GM18861 (cell line): ENCODE results near the gene MIER2.
"Not testable (repeated sequence)": the region's sequence is repeated elsewhere in the genome, so short reads cannot be mapped to it uniquely, and the experiment has no call there.

ENCODE experiments used
- ATAC-seq: cut with Tn5 transposase; IDR thresholded peaks from one replicate; pipeline ENCODE4 v1.9.1; 2021; ENCODE audit not compliant: unreplicated experiment

MIER2 gene, protein sequence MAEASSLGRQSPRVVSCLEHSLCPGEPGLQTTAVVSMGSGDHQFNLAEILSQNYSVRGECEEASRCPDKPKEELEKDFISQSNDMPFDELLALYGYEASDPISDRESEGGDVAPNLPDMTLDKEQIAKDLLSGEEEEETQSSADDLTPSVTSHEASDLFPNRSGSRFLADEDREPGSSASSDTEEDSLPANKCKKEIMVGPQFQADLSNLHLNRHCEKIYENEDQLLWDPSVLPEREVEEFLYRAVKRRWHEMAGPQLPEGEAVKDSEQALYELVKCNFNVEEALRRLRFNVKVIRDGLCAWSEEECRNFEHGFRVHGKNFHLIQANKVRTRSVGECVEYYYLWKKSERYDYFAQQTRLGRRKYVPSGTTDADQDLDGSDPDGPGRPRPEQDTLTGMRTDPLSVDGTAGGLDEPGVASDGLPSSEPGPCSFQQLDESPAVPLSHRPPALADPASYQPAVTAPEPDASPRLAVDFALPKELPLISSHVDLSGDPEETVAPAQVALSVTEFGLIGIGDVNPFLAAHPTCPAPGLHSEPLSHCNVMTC

GRCh38 chr19:344625-345319, at the start of gene MIER2:
MIER2 (minus strand) TSS chr19:344796; CDS start chr19:344782, 14 bp downstream.
- ATAC-seq = peak; percentile 51

DNA sequence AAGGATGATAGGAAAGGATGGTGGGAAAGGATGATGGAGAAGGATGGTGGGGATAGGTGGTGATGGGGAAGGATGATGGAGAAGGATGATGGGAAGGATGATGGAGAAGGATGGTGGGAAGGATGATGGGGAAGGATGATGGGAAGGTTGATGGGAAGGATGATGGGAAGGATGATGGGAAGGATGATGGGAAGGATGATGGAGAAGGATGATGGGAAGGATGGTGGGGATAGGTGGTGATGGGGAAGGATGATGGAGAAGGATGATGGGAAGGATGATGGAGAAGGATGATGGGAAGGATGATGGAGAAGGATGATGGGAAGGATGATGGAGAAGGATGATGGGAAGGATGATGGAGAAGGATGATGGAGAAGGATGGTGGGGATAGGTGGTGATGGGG, 49.0 kb upstream of the MIER2 start:
- ATAC-seq = not testable (repeated sequence)

DNA sequence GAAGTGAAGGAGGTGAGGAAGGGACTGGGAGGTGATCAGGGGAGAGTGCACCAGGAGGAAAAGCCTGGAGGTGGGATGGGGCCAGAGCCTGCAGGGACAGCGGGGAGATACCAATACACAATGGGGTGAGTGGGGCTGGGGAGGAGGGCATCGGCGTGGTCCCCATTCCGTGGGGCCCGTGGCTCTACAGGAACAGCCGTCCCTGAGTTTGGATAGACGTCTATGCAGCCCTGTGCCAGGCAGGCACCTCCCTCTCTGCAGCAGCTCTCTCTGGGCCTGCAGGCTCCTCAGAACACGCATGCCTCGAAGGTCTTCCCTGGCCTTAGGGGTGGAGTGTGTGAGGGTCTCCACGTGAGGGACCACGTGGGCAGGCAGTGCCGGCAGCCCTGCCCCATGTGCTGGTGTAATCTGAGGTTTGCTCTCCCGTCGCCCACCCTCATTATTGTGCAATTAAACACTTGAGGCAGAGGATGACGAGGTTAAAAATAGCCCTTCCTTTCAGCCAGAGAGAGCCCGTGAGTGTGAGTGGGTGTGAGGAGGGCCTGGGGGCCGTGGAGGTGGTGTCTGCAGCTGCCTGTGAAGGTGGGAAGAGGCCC, 47.9 kb upstream of the MIER2 start:
- no peak for ATAC-seq

DNA sequence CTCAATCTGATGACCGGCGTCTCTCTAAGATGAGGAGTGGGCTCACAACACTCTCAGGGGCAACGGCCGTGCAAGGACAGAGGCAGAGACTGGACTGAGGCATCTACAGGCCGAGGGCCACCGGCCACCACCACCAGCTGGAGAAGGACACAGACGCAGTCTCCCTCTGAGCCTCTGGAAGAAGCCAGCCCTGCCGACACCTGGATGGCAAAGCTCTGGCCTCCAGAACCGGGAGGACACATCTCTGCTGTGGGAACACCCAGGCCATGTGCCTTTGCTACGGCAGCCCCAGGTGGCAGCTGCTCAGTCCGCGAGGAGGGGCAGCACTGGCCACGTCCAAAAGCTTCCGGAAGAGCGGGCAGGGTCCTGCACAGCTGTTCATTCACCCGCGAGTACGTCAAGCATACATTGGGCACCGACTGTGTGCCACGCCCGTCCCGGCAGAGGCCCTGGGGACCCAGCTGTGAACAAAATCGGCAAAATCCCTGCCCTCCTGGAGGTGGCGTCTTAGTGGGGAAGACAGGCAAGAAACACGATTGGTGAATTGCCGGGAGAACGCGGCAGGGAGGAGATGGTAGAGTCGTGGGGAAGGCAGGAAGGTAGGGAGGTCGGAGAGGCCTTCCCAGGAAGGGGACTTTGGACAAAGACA, 47.3 kb upstream of the MIER2 start:
- ATAC-seq = no peak

DNA sequence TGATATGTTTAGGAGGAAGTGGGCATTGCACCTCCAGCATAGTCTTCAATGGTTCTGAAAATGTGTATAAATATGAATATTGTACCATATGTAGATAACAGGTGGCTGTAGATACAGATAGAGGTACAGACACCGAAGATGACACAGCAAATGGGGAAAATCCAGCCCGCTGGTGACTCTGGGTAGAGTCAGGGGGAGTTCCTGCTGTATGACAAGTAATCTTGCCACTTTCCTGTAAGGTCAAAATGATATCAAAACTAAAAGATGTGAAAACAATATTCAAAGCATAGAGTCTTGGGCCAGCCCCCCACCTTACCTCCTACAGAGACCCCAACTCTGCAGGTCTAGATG, 46.6 kb upstream of the MIER2 start:
- ATAC-seq = no peak

DNA sequence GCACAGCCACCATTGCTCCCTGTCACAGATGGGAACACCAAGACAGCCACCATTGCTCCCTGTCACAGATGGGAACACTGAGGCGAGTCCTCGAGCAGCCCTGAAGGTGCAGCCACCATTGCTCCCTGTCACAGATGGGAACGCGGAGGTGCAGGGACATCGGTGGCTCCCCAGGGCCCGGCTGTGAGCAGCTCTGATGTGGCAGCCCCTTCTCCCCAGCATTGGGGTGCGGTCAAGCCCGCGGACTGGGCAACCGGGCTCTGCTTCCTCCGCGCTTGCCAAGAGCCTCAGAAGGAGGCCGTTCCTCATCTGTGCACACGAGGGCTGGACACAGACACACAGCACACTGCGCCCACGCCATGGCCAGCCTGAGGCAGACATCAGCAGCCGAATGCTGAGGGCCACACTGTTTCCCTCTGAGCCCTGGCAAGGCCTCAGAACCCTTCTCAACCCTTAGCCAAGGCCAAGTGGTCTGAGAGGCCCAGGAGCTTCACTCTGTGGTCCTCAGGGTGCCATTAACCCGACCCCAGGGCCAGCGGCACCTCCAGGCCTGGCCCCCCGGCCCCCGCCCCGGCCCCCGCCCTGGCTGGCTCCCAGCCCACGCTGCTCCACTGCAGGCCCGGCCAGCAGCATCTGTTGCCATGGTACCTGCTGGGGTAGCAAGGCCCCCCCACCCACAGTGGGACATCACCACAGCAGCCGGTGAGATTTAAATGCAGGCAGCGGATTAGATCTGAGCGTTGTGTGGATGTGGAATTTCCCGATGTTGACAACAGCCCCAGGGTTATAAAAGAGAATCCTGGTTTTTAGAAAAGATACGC, 46.0 kb upstream of the MIER2 start:
- no peak for ATAC-seq

DNA sequence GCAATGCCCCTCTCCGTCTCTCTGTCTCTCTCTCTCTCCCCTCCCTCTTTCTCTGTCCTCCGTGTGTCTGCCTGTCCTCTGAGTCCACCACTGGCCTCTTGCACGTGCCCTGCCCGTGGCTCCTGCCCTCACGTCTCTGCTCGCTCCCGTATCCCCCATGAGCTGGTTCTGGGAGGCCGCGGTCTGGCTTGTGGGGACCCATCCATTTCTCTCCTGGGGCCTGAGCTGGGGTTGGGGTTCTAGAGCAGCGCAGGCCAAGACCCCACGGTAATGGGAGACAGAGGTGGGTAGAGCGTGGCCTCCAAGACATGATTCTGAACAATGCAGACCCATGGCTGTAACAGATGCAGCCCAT, 45.3 kb upstream of the MIER2 start:
- no peak for ATAC-seq

- no peak for ATAC-seq
These were observed 44.8 kb upstream of the MIER2 start for GRCh38 chr19:389255-389934.

DNA sequence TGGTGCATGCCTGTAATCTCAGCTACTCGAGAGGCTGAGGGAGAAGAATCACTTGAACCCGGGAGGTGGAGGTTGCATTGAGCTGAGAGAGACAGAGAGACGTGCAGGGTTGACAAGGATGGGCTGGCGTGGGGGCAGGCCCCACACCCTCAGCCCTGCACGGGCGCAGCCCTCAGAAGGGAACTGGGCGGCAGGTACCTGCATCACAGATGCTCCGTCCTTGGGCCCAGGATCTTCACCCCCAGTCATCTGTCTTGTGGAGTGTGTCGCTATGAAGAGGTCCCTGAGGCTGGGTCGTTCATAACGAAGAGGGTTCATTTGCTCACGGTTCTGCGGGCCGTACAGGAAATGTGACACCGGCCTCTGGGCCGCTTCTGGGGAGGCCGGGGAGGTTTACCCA, 44.1 kb upstream of the MIER2 start:
- ATAC-seq = no peak

- no peak for ATAC-seq
These were observed 43.2 kb upstream of the MIER2 start for GRCh38 chr19:387777-388176.

- not testable (repeated sequence) for ATAC-seq
These were observed 42.2 kb upstream of the MIER2 start for GRCh38 chr19:386632-387301.

GRCh38 chr19:386189-386588, 41.6 kb upstream of the MIER2 start:
- ATAC-seq = not testable (repeated sequence)

DNA sequence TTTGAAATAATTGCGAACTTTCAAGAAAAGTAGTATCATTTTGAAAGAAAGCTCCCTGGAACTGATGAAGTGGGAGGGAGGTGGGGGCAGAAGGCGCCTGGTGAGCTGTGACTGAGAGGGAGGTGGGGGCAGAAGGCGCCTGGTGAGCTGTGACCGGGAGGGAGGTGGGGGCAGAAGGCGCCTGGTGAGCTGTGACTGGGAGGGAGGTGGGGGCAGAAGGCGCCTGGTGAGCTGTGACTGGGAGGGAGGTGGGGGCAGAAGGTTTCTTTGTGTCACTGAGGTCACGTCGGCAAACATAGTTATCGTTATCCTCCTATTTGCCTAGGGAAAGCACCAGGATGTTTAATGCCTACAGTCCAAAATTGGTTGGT, 40.2 kb upstream of the MIER2 start:
- ATAC-seq = no peak

DNA sequence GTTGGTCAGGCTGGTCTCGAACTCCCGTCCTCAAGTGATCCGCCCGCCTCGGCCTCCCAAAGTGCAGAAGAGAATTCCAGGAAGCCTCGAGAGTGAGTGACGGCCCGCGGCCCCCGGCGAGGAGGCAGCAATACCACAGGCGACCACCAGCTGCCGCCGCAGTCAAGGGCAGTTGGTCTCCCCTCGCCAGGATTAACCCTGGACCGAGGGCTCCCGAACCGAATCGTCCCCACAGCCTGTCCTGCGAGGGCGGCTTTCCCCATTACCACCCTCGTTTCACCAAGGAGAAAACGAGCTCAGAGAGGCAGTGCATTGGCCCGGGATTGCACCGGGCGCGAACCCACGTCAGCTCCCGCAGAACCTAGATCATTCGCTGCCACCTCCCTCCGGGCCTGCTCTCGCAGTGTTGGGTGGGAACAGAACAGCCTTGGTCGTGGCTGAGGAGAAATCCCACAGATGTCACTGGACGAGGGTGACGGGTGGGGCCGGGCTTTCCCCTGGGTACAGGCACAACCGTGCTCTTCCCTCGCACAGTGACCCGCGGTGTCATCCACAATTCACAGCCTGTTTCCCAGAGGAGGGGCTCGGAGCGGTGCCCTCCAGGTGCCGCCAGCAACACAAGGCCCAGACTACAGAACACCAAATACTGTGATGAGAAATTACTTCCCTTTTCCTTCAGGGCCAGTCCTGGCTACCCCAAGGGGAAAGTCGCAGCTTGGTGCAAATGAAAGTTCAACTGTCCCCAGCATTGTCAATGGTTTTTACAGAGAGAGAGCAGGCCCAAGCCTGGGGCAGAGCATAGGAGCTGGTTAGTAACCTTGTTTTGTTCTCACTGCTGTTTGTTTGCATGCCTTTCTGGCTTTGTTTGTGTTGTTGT, 39.6 kb upstream of the MIER2 start:
- no peak for ATAC-seq

DNA sequence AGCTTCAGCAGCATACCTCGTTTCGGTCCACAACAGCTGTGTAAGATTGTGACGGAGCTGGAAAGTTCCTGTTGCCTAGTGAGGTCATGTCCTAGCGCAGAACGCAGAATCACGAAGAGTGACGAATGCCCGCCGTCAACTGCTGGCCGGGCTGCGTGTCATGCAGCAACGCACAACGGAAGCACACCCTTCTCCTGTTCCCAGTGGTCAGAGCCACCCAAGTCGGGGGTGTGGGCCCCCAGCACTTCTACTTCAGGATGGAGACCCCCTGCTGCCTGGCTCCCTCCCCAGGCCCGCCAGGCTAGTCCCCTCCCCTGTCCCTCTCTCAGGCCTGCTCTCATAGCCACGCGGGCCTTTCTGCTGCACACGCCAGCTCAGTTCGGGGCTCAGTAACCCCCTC, 38.4 kb upstream of the MIER2 start:
- no peak for ATAC-seq

GRCh38 chr19:382578-382977, 38.0 kb upstream of the MIER2 start:
- ATAC-seq = peak; percentile 45

DNA sequence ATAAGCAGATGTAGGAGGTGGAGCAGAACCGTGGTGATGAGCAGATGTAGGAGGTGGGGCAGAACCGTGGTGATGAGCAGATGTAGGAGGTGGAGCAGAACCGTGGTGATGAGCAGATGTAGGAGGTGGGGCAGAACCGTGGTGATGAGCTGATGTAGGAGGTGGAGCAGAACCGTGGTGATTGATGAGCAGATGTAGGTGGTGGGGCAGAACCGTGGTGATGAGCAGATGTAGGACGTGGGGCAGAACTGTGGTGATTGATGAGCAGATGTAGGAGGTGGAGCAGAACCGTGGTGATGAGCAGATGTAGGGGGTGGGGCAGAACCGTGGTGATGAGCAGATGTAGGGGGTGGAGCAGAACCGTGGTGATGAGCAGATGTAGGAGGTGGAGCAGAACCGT, 37.3 kb upstream of the MIER2 start:
- ATAC-seq = not testable (repeated sequence)

GRCh38 chr19:380618-381219, 36.1 kb upstream of the MIER2 start:
- not testable (repeated sequence) for ATAC-seq
